Renal cortical epithelial cell (primary cell): ENCODE measurements around the gene NOC4L. TPM values are rescaled to one million over a fixed set of nuclear protein-coding genes. Genes with fewer than 3 reads are reported as not detected.
"Not testable (repeated sequence)": the region's sequence is repeated elsewhere in the genome, so short reads cannot be mapped to it uniquely, and the experiment has no call there.

Experiments used
- DNase-seq: peaks from one replicate; pipeline ENCODE4 v3.0.0-alpha.2; 2011; ENCODE audit warnings: low read depth
- total RNA-seq: library from RNA; depleted of rRNA; stranded (reverse); fragments of >200 nt; gene quantifications from 2 replicates; pipeline ENCODE4 v1.2.3, GENCODE V29; 2014

The NOC4L gene
- total RNA-seq, 1 donor from 2014 or later, result 16.9 TPM

DNA sequence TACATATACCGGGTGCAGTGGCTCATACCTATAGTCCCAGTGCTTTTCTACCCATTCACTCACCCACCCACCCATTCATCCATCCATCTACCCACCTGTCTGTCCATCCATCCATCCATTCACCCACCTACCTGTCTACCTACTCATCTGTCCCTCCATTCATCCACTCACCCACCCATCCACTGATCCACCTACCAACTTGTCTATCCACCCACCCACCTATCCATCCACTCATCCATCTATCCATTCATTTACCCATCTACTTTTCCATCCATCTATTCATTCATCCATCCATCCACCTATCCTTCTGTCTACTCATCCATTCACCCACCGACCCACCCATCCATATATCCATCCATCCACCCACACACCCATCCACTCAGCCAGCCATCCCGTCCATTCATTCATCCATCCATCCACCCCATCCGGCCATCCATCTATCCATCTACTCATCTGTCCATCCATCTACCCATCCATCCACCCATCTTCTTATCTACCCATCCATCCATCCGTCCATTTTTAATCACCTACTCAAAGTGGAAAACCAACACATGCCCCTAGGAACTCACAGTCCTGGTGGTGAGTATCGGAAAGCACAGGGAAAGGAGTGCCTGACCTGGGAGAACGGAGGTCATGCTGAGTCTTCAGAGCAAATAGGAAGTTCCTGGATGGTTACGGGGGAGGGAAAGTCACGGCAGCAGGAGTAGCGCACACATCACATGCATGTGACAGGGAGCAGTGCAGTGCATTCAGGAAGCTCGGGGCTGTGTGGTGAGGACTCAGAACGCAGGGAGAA is 20.1 kb upstream of the NOC4L start:
- DNase-seq, result no peak

DNA sequence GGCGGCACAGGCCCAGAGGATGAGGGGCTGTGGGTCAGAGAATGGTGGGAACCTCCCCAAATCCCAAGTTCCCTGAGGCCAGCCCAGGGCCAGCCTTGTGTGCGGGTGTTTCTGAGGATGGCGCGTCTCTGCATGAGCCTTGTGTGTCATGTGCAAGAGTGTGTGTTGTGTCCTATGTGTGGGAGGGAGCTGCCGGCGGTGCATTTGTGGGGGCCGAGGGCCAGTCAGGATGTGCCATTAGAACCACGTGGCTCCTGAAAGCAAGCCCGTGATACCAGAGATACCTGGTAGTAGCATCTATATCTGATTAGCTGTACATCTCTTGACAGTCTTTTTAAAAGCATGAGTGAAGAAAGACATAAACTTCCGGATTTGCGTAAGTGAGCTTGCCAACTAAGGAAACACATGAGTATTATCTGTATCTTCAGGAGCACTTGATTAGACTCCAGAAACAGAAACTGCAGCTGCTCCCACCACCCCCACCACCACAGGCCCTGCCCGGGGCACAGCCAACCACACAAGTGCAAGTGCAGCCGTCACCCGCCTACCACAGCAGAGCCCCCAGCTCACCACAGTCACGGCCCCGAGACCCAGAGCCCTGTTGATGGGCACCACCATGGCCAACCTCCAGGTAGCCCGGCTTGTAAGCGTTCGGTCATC is 19.4 kb upstream of the NOC4L start:
- DNase-seq, result no peak

DNA sequence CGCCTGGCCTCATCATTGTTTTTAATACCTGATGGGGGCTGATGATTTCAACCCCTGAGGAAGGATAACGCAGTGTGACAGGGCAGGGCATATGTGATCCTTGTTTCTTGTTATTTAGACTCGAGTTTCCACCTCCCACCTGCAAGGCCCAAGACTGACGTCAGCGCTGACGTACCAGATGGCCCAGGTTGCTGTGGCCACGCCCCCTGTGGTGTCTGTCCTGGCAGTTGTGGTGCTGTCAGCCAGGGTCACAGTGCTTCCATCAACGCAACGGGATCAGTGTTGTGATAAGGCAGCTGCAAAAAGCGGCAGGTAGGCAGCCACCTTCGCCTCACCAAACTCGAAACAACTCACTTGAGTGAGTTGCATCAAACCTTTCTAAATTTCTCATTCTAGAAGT is 18.5 kb upstream of the NOC4L start:
- no peak for DNase-seq

DNA sequence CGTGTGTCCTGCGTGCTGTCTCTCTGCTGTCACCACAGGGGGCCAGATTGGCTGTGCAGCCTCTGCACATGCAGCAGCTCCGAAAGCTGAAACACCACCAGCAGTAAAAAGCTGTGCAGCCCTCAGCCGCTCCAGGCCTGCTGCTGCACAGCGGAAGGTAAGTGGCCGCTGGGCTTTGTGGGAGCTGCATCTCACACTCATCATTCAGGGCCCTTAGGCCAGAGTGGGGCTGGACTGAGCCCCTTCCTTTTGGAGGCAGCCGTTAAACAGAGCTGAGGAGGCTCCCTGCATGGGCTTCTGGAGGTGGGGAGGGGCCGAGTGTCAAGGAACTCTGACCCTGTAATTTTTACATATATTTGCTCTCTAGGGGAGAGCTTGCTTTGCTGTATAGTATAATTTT is 17.2 kb upstream of the NOC4L start:
- DNase-seq, result no peak

DNA sequence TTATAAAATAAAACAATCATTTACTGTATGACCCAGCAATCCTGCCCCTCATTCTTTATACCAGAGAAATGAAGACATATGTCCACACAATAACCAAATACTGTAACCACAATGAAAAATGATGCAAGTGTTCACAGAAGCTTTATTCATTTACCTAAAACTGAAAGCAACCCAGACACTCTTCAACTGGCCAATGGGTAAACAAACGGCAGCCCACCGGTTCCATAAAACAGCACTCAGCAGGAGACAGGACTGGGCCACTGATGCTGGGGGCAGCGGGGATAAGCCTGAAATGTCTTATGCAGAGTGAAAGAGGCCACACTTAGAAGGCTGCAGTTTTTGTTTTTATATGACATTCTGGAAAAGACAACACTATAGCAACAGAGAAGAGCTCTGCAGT is 15.2 kb upstream of the NOC4L start:
- DNase-seq, result no peak

DNA sequence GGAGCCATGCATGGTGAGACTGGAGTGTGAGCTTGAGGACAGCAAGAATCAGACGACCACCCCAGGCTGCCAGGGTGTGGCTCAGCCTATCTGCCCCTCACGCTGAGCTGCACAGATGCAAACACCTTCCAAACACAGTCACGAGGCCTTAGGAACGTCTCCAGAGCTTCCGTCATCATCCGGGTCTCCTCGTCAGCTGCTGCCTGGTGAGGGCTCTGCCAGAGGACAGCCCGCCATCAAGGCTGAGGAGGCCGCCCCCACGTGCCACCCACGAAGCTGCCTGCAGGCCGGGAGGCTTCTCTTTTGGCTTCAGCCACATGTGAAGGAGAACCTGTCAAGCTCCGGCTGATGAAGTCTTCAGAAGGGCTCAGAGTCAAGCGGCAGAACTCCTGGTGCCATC is 13.6 kb upstream of the NOC4L start:
- no peak for DNase-seq

DNA sequence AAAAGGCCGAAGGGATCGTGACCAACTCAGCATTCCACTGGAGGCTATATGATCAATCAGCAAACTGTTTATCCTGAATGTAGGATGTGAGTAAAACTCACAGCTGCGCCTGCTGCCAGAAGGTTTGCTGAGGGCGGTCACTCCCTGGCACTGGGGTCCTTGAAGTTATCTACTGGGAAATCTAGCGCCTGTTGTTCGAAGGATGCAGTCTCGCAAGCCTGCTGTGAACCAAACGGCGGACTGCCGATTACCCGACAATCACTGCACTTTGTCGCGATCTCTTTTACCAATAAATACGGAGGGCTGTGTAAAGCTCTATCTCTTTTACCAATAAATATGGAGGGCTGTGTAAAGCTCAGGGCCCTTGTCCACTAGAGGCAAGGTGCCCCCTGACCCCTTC is 13.0 kb upstream of the NOC4L start:
- no peak for DNase-seq

DNA sequence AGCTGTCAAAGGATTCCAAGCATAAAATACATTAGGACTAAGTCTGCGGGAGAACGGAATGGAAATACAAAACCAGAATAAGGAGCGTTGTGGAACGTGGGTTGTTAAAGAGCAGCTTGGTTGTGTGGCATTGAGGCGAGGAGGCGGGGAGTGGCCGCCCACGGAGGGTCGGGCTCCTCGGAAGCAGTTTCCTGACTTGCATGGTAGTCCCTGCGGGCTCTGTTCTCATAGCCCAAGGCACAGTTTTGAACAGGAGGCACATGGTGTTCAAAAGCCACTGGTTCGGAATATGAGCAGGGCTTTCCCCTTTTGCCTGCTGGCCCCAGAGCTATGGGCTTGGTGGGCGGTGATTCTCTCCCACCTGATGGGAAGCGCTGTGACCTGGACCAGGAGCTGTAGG is 12.3 kb upstream of the NOC4L start:
- no peak for DNase-seq

DNA sequence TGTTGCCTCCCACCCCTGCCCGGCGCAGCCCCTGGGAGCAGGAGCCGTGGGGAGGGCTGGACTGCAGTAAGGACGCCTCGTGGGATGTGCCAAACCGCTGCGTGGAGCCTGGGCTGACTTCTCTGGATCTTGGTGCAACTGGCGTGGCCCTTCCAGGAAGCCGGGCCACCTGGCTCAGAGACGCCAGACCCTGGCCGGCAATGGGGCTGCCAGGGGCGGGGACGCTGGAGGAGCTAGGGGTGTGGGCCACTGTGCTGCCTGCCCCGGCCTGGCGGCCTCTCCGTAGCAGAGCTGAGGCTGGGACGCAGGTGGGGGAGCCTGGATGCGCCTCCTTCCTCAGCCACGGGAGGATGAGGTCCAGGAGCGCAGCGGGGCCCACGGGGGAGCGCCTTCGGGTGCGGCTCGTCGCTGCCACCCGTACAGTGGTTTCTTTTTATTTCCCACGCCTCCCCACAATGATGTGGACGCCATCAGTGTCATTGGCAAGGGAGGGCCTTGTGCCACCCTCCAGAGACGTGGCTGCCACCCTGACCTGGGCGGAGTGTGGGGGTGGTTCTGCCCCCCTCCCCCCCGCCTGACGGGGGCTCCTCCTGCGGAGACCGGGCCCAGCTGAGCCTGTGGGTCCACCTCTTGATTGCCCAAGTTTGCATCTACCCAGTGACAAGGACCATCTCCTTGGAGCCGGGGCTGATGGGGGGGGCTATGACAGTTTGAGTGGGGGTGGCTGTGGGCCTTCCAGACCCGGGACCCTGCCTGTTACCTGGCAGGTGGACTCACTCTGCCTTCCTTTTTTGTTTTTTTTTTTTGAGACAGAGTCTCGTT is 11.4 kb upstream of the NOC4L start:
- DNase-seq, result no peak

DNA sequence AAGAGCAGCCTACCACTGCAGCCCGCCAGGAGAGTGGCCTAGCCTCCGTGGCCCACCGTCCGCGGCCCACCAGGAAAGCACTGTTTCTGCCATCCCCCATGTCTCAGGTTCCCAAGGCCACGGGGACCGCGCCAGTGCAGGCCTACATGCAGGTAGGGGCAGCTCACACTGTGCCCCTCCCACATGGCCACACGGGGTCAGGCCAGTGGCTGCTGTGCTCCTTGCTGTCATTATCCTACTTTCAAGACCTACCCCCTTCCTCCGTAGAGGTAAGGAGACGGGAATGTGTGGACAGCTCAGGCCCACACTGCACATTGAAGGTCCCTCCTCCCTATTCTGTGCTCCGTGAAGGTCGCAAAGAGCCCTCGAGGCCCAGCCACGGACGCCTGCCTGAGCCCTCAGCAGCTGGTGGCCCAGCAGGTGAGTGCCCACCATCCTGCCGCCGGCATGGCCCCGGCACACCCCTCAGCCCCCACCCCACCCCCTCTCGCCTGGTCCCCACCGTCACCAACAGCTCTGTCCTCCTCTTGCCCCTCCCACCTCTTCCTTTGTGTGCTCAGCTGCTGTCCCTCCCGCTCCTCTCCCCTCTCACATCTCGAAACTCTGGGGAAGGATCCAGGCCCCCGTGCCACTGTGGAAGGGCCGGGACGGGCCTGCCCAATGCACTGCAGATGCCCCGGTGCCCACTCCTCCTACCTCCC is 10.2 kb upstream of the NOC4L start:
- no peak for DNase-seq

DNA sequence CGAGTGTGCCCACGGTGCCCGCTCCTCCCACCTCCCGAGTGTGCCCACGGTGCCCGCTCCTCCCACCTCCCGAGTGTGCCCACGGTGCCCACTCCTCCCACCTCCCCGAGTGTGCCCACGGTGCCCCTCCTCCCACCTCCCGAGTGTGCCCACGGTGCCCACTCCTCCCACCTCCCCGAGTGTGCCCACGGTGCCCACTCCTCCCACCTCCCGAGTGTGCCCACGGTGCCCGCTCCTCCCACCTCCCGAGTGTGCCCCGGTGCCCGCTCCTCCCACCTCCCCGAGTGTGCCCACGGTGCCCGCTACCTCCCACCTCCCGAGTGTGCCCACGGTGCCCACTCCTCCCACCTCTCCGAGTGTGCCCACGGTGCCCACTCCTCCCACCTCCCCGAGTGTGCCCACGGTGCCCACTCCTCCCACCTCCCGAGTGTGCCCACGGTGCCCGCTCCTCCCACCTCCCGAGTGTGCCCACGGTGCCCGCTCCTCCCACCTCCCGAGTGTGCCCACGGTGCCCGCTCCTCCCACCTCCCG is 9.5 kb upstream of the NOC4L start:
- not testable (repeated sequence) for DNase-seq

DNA sequence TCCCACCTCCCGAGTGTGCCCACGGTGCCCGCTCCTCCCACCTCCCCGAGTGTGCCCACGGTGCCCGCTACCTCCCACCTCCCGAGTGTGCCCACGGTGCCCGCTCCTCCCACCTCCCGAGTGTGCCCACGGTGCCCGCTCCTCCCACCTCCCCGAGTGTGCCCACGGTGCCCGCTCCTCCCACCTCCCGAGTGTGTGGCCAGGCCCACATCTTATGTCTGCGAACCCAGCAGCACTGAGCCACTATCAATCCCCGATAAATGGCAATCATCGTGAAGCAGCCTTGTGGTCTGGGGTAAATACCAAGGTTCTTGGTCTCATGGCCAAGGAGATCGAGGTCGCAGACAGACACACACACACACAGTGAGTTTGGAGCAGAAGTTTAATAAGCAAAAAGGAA is 8.0 kb upstream of the NOC4L start:
- not testable (repeated sequence) for DNase-seq

DNA sequence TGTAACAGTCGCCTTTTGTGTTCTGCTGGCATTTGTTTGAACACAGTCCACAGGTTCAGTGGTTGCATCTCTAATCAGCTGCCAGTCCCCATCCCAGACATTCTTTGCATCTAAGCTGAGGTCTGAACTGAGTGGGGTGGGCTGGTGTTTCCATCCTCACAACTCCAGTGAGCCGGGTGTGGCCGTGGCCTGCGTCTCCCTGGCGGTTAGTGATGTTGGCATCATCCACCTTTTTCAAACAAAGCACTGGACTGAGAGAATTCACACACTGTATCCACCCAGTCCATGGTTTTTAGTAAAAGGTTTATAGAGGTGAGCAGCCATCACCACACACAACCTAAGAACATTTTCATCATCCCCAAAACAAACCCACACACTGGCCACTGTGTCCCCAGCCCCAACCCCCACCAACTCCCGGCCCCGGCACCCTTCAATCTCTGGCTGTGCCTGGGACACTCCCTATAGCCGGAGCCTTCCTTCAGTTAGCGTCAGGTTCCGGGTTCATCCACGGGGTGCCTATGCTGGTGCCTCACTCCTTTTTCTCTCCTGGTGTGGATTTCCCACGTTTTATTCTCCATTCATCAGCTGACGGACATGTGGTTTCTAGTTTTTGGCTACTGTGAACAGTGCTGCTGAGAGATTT is 6.7 kb upstream of the NOC4L start:
- no peak for DNase-seq

DNA sequence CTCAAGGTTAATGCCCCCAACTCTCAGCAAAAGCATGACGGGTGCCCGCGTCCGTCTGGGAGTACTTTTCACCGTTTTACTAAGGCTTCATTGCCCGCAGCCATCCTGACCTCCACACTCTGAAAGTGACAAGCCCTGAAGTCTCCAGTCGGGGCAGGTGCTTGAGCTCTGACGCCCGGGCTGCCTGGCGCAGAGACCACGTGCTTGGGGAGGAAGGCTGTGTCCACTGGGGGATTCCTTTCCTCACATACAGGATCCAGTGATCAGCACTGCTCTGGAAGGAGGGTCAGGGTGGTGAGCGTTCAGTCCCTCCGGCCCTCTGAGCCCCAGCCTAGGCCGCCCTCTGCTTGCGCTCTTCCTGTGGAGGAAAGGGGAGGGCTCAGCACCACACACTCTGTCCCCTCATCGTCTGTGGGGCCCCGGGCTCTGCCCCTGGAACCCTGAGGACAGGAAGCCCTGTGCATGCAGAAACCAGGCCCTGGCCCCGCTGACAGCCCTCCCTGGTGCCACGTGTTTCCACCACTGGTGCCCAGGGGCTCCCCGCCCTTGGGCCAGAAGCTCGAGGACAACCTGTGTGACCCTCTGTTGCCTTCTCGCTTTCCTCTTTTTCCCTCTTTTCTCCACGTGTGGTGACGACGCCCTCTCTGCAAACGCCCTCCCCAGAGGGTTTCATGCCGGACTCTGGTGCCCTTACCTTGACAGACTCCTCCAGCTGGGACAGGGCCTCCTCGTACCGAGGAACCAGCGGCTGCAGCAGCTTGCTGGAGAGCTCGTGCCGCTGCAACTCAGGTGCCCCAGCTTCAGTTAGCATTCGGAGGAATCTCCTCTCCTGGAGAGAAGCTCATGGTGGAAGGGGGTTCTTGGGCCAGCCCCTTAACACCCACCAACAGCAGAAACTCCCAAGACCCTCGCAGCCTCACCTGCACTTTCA is 5.1 kb upstream of the NOC4L start:
- DNase-seq, result no peak

DNA sequence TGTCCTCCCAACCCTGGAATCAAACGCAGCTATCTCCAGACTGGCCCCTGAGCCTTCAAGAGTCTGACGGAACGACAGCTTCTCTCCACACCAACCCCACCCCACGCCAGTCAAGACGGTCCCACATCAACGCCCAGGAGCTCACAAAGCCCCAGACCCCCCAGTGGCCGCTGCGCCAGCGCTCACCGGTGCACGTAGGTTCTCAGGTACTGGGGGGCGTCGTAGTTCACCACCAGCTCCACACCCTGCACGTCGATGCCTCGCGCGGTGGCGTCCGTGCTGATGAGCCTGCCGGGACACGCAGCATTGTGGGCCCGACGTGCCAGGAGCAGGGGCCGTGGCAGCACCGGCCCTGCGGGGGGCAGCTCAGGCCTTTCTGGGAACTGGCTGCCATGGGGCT is 4.3 kb upstream of the NOC4L start:
- DNase-seq, result no peak

DNA sequence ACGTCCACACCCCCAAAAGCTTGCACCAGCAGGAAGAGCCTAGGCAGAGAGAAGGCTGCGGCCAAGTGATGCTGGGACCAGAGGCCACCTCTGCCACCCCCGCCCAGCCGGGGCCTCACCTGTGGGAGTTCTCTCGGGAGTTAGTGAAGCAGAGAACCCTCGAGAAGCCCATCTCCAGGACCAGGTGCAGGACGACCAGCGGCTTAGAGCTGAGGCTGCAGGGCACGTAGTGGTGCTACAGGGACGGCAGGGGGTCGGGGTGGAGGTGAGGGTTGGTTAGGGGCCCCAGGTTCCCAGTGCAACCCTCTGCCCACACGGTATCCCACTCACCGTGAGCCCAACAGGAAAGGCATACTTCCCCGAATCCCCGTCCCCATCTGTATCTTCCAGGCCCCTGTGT is 3.8 kb upstream of the NOC4L start:
- no peak for DNase-seq

DNA sequence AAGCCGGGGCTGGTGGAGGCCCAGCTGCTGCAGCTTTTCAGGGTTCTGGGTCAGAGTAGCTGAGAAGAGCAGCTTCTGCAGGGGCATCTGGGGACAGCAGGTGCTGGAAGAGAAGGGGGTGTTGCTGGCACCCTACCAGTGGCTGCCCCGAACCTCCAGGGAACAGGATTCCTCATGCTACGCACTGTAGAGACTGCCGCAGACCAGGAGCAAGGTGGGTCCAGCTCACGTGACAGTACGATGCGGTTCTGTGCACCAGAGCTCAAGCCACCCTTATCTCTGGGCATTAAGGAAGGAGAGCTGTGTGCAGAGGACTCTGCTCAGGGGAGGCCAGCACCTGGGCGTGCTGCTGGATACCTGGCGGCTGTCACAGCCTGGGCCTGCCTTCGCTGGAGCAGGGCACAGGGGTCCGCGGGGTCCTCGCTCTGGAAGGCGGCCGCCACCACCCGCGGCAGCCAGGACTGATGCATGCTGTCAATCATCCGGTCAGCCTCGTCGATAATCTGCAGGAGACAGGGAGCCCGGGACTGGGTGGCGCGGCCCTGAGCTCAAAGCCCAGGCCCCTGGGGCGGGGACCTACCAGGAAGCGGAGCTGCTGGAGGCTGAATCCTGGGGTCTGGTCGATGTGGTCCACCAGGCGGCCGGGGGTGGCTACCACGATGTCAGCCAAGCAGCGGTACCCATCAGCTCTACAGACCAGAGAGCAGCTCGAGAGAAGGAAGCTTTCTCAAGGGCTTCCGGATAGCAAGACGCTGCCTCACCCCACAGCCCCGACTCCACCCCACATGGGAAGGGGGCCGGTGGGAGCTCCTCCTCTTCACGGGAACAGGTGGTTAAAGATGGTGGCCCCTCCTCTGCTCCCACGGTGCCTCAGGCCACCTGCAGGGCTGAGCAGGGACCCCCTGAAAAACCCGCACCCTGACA is 3.1 kb upstream of the NOC4L start:
- no peak for DNase-seq

DNA sequence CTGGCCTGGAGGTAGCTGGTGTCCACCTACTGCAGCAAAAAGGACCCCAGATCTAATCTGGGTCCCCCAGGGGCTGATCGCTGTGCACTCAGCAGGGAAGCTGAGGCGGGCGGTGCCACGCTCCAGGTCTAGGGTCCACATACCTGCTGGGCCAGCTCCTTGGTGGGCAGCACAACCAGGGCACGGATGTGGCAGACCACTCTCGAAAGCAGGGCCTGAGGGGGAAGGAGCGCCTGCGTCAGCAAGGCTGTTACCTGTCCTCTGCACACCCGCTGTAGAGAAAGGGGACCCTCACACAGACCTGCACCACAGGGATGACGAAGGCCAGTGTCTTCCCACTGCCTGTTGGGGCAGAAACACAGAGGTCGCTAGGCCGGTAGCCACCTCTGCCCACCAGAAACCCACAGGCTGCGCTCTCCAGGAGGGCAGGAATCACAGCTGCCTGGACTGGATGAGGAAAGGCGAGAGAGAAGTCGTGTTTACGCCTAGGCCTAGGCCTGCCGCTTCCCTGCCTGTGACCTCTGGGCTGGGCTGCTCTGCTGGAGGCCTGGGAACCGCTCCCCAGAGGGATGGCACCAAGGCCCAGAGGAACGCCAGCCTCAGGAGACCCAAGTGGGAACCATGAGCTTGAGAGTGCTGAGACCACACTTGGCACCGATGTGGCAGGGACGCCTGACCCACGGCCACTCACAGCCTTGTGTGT is 2.1 kb upstream of the NOC4L start:
- DNase-seq, result no peak
